MM.1S (cell line): ENCODE data around the gene RPRD1A.

ENCODE experiments used
- DNase-seq: peaks from one replicate; pipeline ENCODE4 v3.0.0-alpha.2; 2015
- H2AFZ ChIP-seq: fragments of 300-600 bp; sonication (generic); 2 replicates; pipeline ENCODE4 v1.6.0; 2016; ENCODE audit warnings: antibody characterized with exemption, low read length
- H3F3A ChIP-seq: fragments of 300-600 bp; sonication (generic); 2 replicates; pipeline ENCODE4 v1.6.1; 2016; ENCODE audit warnings: mild to moderate bottlenecking, antibody characterized with exemption, low read length, moderate library complexity, mixed read lengths; ENCODE audit not compliant: insufficient read depth
- H3K27ac ChIP-seq: fragments of 300-600 bp; sonication (generic); 2 replicates; pipeline ENCODE4 v1.5.1; 2016; ENCODE audit warnings: mild to moderate bottlenecking, low read length
- H3K27me3 ChIP-seq: fragments of 300-600 bp; sonication (generic); replicated peaks from 2 replicates; pipeline ENCODE4 v1.6.0; 2016; ENCODE audit warnings: low read length; ENCODE audit not compliant: insufficient read depth
- H3K36me3 ChIP-seq: fragments of 300-600 bp; sonication (generic); replicated peaks from 2 replicates; pipeline ENCODE4 v1.6.1; 2016; ENCODE audit warnings: mild to moderate bottlenecking, low read length, mixed read lengths; ENCODE audit not compliant: insufficient read depth
- H3K4me1 ChIP-seq: fragments of 300-600 bp; sonication (generic); 2 replicates; pipeline ENCODE4 v1.6.1; 2016; ENCODE audit warnings: low read length, mixed read lengths
- H3K4me2 ChIP-seq: fragments of 300-600 bp; sonication (generic); 2 replicates; pipeline ENCODE4 v1.6.0; 2016; ENCODE audit warnings: low read depth, low read length
- H3K4me3 ChIP-seq: fragments of 300-600 bp; sonication (generic); 2 replicates; pipeline ENCODE4 v1.5.1; 2016; ENCODE audit warnings: low read length, mixed read lengths
- H3K79me2 ChIP-seq: fragments of 300-600 bp; sonication (generic); 2 replicates; pipeline ENCODE4 v1.6.1; 2016; ENCODE audit warnings: mixed run types, low read length, mixed read lengths
- H3K9ac ChIP-seq: fragments of 300-600 bp; sonication (generic); 2 replicates; pipeline ENCODE4 v1.6.1; 2016; ENCODE audit warnings: low read length, mixed read lengths
- H3K9me2 ChIP-seq: fragments of 300-600 bp; sonication (generic); replicated peaks from 2 replicates; pipeline ENCODE4 v1.6.1; 2016; ENCODE audit warnings: mild to moderate bottlenecking, low read length, mixed read lengths; ENCODE audit not compliant: insufficient read depth
- H3K9me3 ChIP-seq: fragments of 300-600 bp; sonication (generic); replicated peaks from 2 replicates; pipeline ENCODE4 v1.6.1; 2016; ENCODE audit warnings: mild to moderate bottlenecking, low read length, mixed read lengths; ENCODE audit not compliant: insufficient read depth
- H4K20me1 ChIP-seq: fragments of 300-600 bp; sonication (generic); 2 replicates; pipeline ENCODE4 v1.6.1; 2016; ENCODE audit warnings: mild to moderate bottlenecking, low read length, moderate library complexity, mixed read lengths; ENCODE audit not compliant: insufficient read depth
- CTCF ChIP-seq: fragments of 300-600 bp; sonication (generic); IDR thresholded peaks from 2 replicates; pipeline ENCODE4 v1.5.1; 2016; ENCODE audit warnings: antibody characterized with exemption, low read length, mixed read lengths
- EZH2 ChIP-seq: fragments of 300-600 bp; sonication (generic); optimal IDR thresholded peaks from 2 replicates; pipeline ENCODE3; 2017; ENCODE audit warnings: low read depth, mild to moderate bottlenecking, antibody characterized with exemption, low read length, mixed read lengths
- EZH2phosphoT487 ChIP-seq: fragments of 300-600 bp; sonication (generic); IDR thresholded peaks from 2 replicates; pipeline ENCODE4 v1.6.1; 2018; ENCODE audit warnings: antibody characterized with exemption, low read length

The RPRD1A gene

DNA sequence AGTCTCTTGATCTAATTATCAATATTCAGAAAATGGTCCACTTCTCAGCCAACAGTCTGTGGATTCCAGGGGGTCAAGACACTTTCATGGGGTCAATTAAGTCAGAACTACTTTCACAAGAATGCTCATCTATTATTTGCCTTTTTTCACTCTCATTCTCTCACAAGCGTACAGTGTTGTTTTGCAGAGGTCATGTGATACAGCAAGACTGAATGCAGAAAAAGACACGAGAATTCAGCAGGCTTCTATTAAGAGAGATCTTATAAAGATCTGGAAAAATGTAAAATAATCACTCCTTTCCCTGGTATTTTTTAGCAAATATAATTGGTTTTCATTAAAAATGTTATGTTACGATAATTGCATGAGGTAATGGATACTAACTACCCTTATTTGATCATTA is 8.7 kb downstream of the RPRD1A start:
- Histone ChIP-seq H3K9ac (no peak overlapping the region), H3K9me3 (no peaks in the 10 kb centered on the region)

DNA sequence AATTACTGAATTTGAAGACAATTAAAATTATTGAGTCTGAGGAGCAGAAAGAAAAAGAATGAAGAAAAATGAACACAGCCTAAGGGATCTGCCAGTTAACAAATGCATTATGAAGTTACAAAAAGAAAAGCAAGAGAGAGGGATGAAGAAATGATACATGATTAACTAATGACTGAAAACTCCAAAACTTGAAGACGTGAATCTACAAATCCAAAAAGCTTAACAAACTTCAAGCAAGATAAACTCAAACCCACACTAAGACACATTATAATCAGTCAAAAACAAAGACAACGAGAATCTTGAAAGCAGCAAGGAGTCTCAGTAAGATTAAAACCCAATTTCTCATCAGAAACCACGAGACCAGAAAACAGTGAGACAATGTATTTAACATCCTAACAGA is 15.6 kb downstream of the RPRD1A start:
- no peak for TF ChIP-seq EZH2phosphoT487
- no peak for TF ChIP-seq EZH2
- TF ChIP-seq CTCF, result no peak
- Histone ChIP-seq H2AFZ (no peak overlapping the region), H4K20me1 (0 out of 2 replicates have a peak, but pooled peaks cover 3% of the 10 kb centered on the region), H3K79me2 (peaks cover 99% of the 10 kb centered on the region), H3K9me2 (no peaks in the 10 kb centered on the region), H3K9me3 (no peaks in the 10 kb centered on the region), H3K27ac (no peak overlapping the region), H3K4me2 (no peak overlapping the region), H3K36me3 (no peaks in the 10 kb centered on the region), H3K4me1 (no peaks in the 10 kb centered on the region), H3F3A (no peaks in the 10 kb centered on the region), H3K27me3 (no peaks in the 10 kb centered on the region), H3K9ac (no peak overlapping the region), H3K4me3 (no peak overlapping the region)
- no peak for DNase-seq

More for the DNA sequence above, 8.7 kb downstream of the RPRD1A start:
- Histone ChIP-seq H3K79me2 (peaks cover 97% of the 10 kb centered on the region), H3K27ac (no peak overlapping the region), H2AFZ (no peak overlapping the region), H3K36me3 (no peaks in the 10 kb centered on the region), H3K4me1 (no peaks in the 10 kb centered on the region), H4K20me1 (peaks cover 7% of the 10 kb centered on the region; the same call in 1 of the 2 replicates), H3K4me2 (no peak overlapping the region), H3K9me2 (no peaks in the 10 kb centered on the region), H3F3A (no peaks in the 10 kb centered on the region), H3K27me3 (no peaks in the 10 kb centered on the region), H3K4me3 (no peak overlapping the region)
- no peak for TF ChIP-seq CTCF
- TF ChIP-seq EZH2phosphoT487, result no peak
- no peak for TF ChIP-seq EZH2
- no peak for DNase-seq

- Histone ChIP-seq H3K4me1 (no peaks in the 10 kb centered on the region), H3K4me3 (no peak overlapping the region), H3K79me2 (peaks cover 100% of the 10 kb centered on the region), H3F3A (no peaks in the 10 kb centered on the region), H3K9me2 (no peaks in the 10 kb centered on the region), H3K9ac (no peak overlapping the region), H3K27me3 (no peaks in the 10 kb centered on the region), H4K20me1 (peaks cover 3% of the 10 kb centered on the region; the same call in 1 of the 2 replicates), H3K9me3 (no peaks in the 10 kb centered on the region), H3K27ac (no peak overlapping the region), H2AFZ (no peak overlapping the region), H3K4me2 (no peak overlapping the region), H3K36me3 (no peaks in the 10 kb centered on the region)
- TF ChIP-seq EZH2, result no peak
- TF ChIP-seq CTCF, result no peak
- TF ChIP-seq EZH2phosphoT487, result no peak
- DNase-seq, result no peak
Measured at GRCh38 chr18:36050479-36050878, 16.9 kb downstream of the RPRD1A start.
